Endothelial cell of umbilical vein (primary cell): ENCODE measurements around the gene ZFYVE16. TPM values are rescaled to one million over a fixed set of nuclear protein-coding genes. Genes with fewer than 3 reads are reported as not detected.

Experiments used
- BruUV-seq: library from RNA; stranded (reverse); fragments of 400-500 nt; replicated peaks from 2 replicates; lab custom pipeline; 2021; lab: Mats Ljungman, UMichigan
- CTCF ChIA-PET: fragments of 300-600, 350-600 bp; sonication (Branson Sonifier 250); formaldehyde crosslinking; loops from one replicate; lab custom pipeline; 2021; ENCODE audit warnings: antibody characterized with exemption, inconsistent platforms; lab: Charles Lee
- POLR2A ChIA-PET: fragments of 300-600, 350-600 bp; sonication (Branson Sonifier 250); formaldehyde crosslinking; loops from one replicate; lab custom pipeline; 2021; ENCODE audit warnings: antibody characterized with exemption, inconsistent platforms; lab: Charles Lee
- DNase-seq: peaks from one replicate; pipeline ENCODE4 v3.0.0-alpha.2; 2011; ENCODE audit warnings: low read depth, low spot score
- FAIRE-seq: peaks from 2 replicates; lab custom pipeline; 2011; peaks lifted over from hg19 to GRCh38; lab: Jason Lieb, UNC
- H2AFZ ChIP-seq: 2 replicates; pipeline ENCODE4 v1.6.0; 2012; ENCODE audit warnings: low read depth, low read length, control low read depth, inconsistent platforms
- H3K27ac ChIP-seq: 2 replicates; pipeline ENCODE4 v1.5.1; 2011; ENCODE audit warnings: low read depth, mild to moderate bottlenecking, control low read depth, low read length, moderate library complexity; ENCODE audit not compliant: insufficient read depth
- H3K27me3 ChIP-seq, 2 experiments: 2 replicates each; pipeline versions ENCODE4 v1.6.0 to v1.6.1; 2011; ENCODE audit warnings: low read length in 2 of 2, mixed read lengths in 1 of 2; ENCODE audit not compliant: control insufficient read depth in 2 of 2, insufficient read depth in 2 of 2
- H3K36me3 ChIP-seq, 2 experiments: 2 replicates in 1 of 2; 3 replicates in 1 of 2; pipeline ENCODE4 v1.5.1; 2011; ENCODE audit warnings: low read length in 2 of 2, mild to moderate bottlenecking in 1 of 2, moderate library complexity in 1 of 2; ENCODE audit not compliant: control insufficient read depth in 2 of 2, insufficient read depth in 2 of 2; ENCODE audit errors: extremely low read depth in 1 of 2
- H3K4me1 ChIP-seq: 3 replicates; pipeline ENCODE4 v1.5.1; 2011; ENCODE audit warnings: mild to moderate bottlenecking, low read length; ENCODE audit not compliant: control insufficient read depth, insufficient read depth; ENCODE audit errors: extremely low read depth
- H3K4me2 ChIP-seq: 2 replicates; pipeline ENCODE4 v1.6.1; 2011; ENCODE audit warnings: low read length, control low read depth, mixed read lengths; ENCODE audit not compliant: insufficient read depth
- H3K4me3 ChIP-seq, 3 experiments: fragments of 200-600 bp in 1 of 3; sonication (generic), shearing (Covaris generic) in 1 of 3; replicated peaks in 1 of 3; 2 replicates each; pipeline ENCODE4 v1.5.1; 2011 to 2016; ENCODE audit warnings: control low read depth in 3 of 3, low read length in 3 of 3, mild to moderate bottlenecking in 2 of 3, inconsistent platforms in 1 of 3, low read depth in 1 of 3, moderate library complexity in 1 of 3; ENCODE audit not compliant: insufficient read depth in 1 of 3
- H3K79me2 ChIP-seq: 2 replicates; pipeline ENCODE4 v1.6.0; 2012; ENCODE audit warnings: low read length, inconsistent platforms; ENCODE audit not compliant: control insufficient read depth, insufficient read depth
- H3K9ac ChIP-seq: replicated peaks from 2 replicates; pipeline ENCODE3; 2011; ENCODE audit warnings: low read length, control low read depth; ENCODE audit not compliant: insufficient read depth; ENCODE audit errors: extremely low read depth
- H3K9me1 ChIP-seq: replicated peaks from 3 replicates; pipeline ENCODE4 v1.6.0; 2011; ENCODE audit warnings: mild to moderate bottlenecking, low read length; ENCODE audit not compliant: control insufficient read depth, insufficient read depth; ENCODE audit errors: extremely low read depth
- H3K9me3 ChIP-seq: replicated peaks from 2 replicates; pipeline ENCODE4 v1.5.1; 2012; ENCODE audit warnings: low read length, inconsistent platforms; ENCODE audit not compliant: control insufficient read depth, insufficient read depth
- H4K20me1 ChIP-seq: replicated peaks from 2 replicates; pipeline ENCODE3; 2011; ENCODE audit warnings: mild to moderate bottlenecking, low read length; ENCODE audit not compliant: control insufficient read depth, insufficient read depth; ENCODE audit errors: extremely low read depth
- EZH2 ChIP-seq: IDR thresholded peaks from 2 replicates; pipeline ENCODE4 v1.6.1; 2012; ENCODE audit warnings: borderline replicate concordance, low read depth, mild to moderate bottlenecking, moderate library complexity, low read length, inconsistent platforms; ENCODE audit not compliant: severe bottlenecking
- FOS ChIP-seq: IDR thresholded peaks from 2 replicates; pipeline ENCODE4 v1.6.1; 2011; ENCODE audit warnings: mild to moderate bottlenecking, low read length, moderate library complexity, borderline replicate concordance; ENCODE audit not compliant: insufficient read depth
- GATA2 ChIP-seq: IDR thresholded peaks from 2 replicates; pipeline ENCODE4 v1.7.0; 2011; ENCODE audit warnings: low read depth, mild to moderate bottlenecking, moderate library complexity, mixed read lengths, low read length; ENCODE audit not compliant: insufficient read length, insufficient read depth
- JUN ChIP-seq: IDR thresholded peaks from 2 replicates; pipeline ENCODE4 v1.6.1; 2011; ENCODE audit warnings: borderline replicate concordance, low read depth; ENCODE audit not compliant: insufficient read length, insufficient read depth
- MAX ChIP-seq: IDR thresholded peaks from 2 replicates; pipeline ENCODE4 v1.6.1; 2011; ENCODE audit not compliant: insufficient read depth, insufficient read length
- MYC ChIP-seq: IDR thresholded peaks from one replicate; pipeline ENCODE4 v1.6.1; 2011; ENCODE audit warnings: mild to moderate bottlenecking, low read depth, low read length
- POLR2A ChIP-seq: IDR thresholded peaks from 2 replicates; pipeline ENCODE4 v1.6.1; 2012; ENCODE audit warnings: low read depth, mild to moderate bottlenecking, control low read depth, low read length
- POLR2AphosphoS5 ChIP-seq: IDR thresholded peaks from 2 replicates; pipeline ENCODE4 v1.6.1; 2012; ENCODE audit warnings: low read depth, mild to moderate bottlenecking, control low read depth, low read length, moderate library complexity; ENCODE audit not compliant: insufficient read depth
- dilution Hi-C: fragments of 300-500 bp; cut with MboI; formaldehyde crosslinking; loops from one replicate; pipeline ENCODE4 v1.15.0; 2019; ENCODE audit warnings: low sequenced_read_pairs; ENCODE audit not compliant: extremely low pct_ligation_motif_present
- intact Hi-C: fragments of 100-400 bp; cut with micrococcal nuclease; formaldehyde crosslinking; loops from one replicate; pipeline ENCODE4 v1.10.0; 2022
- polyA plus RNA-seq, 4 experiments: library from polyadenylated mRNA; depleted of rRNA in 3 of 4; stranded (reverse) in 3 of 4; unstranded in 1 of 4; fragments of >200 nt; gene quantifications; 2 replicates each; pipeline versions ENCODE4 v1.2.1 to v1.2.3, GENCODE V29; 2011 to 2012; ENCODE audit warnings: missing spikeins in 1 of 4
- total RNA-seq: library from RNA; stranded (reverse); gene quantifications from 2 replicates; pipeline ENCODE4 v1.2.3, GENCODE V29; 2021
- TF ChIP-seq, protein P1 (sequence below), 2 donors: IDR thresholded peaks; 1 replicate in 1 of 2; 2 replicates in 1 of 2; pipeline ENCODE4 v1.5.1; 2011; ENCODE audit warnings: low read length in 2 of 2, mild to moderate bottlenecking in 2 of 2, moderate library complexity in 2 of 2, control low read depth in 1 of 2, inconsistent platforms in 1 of 2, low read depth in 1 of 2; ENCODE audit not compliant: insufficient read depth in 1 of 2; ENCODE audit errors: extremely low read depth in 1 of 2

The ZFYVE16 gene
- total and polyA plus RNA-seq, 2 donors (not counting 3 experiments of a cell fraction or from before 2014, with no cell fraction given) = 5.1 to 43.1 TPM

DNA sequence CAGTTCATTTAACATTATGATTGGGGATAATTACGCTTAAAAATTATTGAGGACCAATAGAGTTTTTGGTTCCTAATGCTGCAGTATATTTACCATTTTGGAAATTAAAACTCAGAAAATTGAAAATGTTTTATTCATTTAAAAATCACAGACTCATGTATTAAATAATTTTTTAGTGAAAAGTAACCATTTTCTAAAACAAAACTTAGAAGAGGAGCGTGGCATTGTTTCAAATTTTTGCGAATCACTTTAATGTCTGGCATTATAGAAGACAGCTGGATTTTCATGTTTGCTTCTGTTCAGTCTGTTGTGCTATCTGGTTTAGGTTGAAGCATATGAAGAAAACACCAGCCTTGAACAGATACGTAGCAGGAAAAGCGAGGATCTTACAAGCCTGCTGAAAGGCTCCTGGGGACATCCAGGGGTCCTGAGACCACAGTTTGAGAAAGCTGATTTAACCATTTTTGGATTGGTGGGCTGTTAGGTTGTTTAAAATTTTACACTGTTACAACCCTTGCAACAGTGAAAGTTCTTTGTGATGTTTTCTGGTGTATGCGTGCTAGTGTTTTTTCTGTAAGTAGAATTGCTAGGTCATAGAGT is 1.6 kb downstream of the ZFYVE16 start:
- H3K4me1 ChIP-seq = peaks cover 18% of the 10 kb centered on the region
- FAIRE-seq (no peak), DNase-seq (peak; percentile 29)
- POLR2A ChIA-PET = no interaction called here
- H3K79me2 ChIP-seq = peaks cover 39% of the 10 kb centered on the region
- intact Hi-C loops = loop anchor here (2.0 to 10.0 kb wide), 5 partner anchors 263 to 897 kb away; partner anchors contain the start of genes HOMER1 and TENT2
- H3K9ac ChIP-seq = peak overlapping the region; percentile 90
- BruUV-seq = no TSS peak
- H2AFZ ChIP-seq = no peak overlapping the region
- H3K9me3 ChIP-seq = no peaks in the 10 kb centered on the region
- H3K9me1 ChIP-seq = no peaks in the 10 kb centered on the region
- H3K4me3 ChIP-seq = peak overlapping the region in 2 of 3 experiments; percentile 68 to 85
- H3K36me3 ChIP-seq = no peaks in the 10 kb centered on the region
- TF ChIP-seq MAX (no peak), POLR2AphosphoS5 (no peak), JUN (no peak), GATA2 (no peak), FOS (no peak), EZH2 (no peak), POLR2A (no peak), MYC (no peak)
- TF ChIP-seq, protein P1, sequence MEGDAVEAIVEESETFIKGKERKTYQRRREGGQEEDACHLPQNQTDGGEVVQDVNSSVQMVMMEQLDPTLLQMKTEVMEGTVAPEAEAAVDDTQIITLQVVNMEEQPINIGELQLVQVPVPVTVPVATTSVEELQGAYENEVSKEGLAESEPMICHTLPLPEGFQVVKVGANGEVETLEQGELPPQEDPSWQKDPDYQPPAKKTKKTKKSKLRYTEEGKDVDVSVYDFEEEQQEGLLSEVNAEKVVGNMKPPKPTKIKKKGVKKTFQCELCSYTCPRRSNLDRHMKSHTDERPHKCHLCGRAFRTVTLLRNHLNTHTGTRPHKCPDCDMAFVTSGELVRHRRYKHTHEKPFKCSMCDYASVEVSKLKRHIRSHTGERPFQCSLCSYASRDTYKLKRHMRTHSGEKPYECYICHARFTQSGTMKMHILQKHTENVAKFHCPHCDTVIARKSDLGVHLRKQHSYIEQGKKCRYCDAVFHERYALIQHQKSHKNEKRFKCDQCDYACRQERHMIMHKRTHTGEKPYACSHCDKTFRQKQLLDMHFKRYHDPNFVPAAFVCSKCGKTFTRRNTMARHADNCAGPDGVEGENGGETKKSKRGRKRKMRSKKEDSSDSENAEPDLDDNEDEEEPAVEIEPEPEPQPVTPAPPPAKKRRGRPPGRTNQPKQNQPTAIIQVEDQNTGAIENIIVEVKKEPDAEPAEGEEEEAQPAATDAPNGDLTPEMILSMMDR (IDR thresholded peaks at IDR 0.05; ENCODE audit: extremely low read depth in 1 of 2, insufficient read depth in 1 of 2, low read depth in 1 of 2, low read length in 2 of 2) = no peak
- H3K4me2 ChIP-seq = peak overlapping the region; percentile 95
- dilution Hi-C loops = no loop called here
- CTCF ChIA-PET = interaction anchor here (1.0 to 1.4 kb wide), 4 partner anchors 72 to 326 kb away, joined by 3 to 4 read pairs (median 4); no protein-coding TSS in a partner anchor
- no peak overlapping the region for H3K27ac ChIP-seq
- no peaks in the 10 kb centered on the region for H3K27me3 ChIP-seq
- peaks cover 2% of the 10 kb centered on the region for H4K20me1 ChIP-seq
